Astrocyte (in vitro differentiated cells and primary cell): ENCODE data around the gene GRPEL2. TPM values are rescaled to one million over a fixed set of nuclear protein-coding genes. Genes with fewer than 3 reads are reported as not detected.

Source experiments
- DNase-seq: peaks from one replicate; pipeline ENCODE4 v3.0.0-alpha.2; 2010; ENCODE audit warnings: low read depth
- FAIRE-seq: peaks from 2 replicates; lab custom pipeline; 2011; peaks lifted over from hg19 to GRCh38; lab: Jason Lieb, UNC
- H2AFZ ChIP-seq: 2 replicates; pipeline ENCODE4 v1.6.0; 2012; ENCODE audit warnings: low read depth, low read length, inconsistent platforms
- H3K27ac ChIP-seq: 2 replicates; pipeline ENCODE4 v1.5.1; 2011; ENCODE audit warnings: low read depth, low read length, inconsistent platforms
- H3K27me3 ChIP-seq: 2 replicates; pipeline ENCODE4 v1.6.0; 2011; ENCODE audit warnings: low read length, inconsistent platforms; ENCODE audit not compliant: insufficient read depth
- H3K36me3 ChIP-seq: 2 replicates; pipeline ENCODE4 v1.5.1; 2011; ENCODE audit warnings: low read length, inconsistent platforms; ENCODE audit not compliant: insufficient read depth
- H3K4me1 ChIP-seq: 2 replicates; pipeline ENCODE4 v1.5.1; 2011; ENCODE audit warnings: low read length, inconsistent platforms; ENCODE audit not compliant: insufficient read depth
- H3K4me2 ChIP-seq: 2 replicates; pipeline ENCODE4 v1.6.0; 2012; ENCODE audit warnings: low read length, inconsistent platforms
- H3K4me3 ChIP-seq: 2 replicates; pipeline ENCODE4 v1.5.1; 2011; ENCODE audit warnings: low read depth, mild to moderate bottlenecking, low read length, inconsistent platforms; ENCODE audit not compliant: insufficient read depth
- H3K79me2 ChIP-seq: 2 replicates; pipeline ENCODE4 v1.6.0; 2012; ENCODE audit warnings: mild to moderate bottlenecking, low read length, inconsistent platforms; ENCODE audit not compliant: insufficient read depth
- H3K9ac ChIP-seq: 2 replicates; pipeline ENCODE4 v1.6.0; 2012; ENCODE audit warnings: mild to moderate bottlenecking, low read length, inconsistent platforms
- H3K9me3 ChIP-seq: 2 replicates; pipeline ENCODE4 v1.5.1; 2012; ENCODE audit warnings: low read depth, mild to moderate bottlenecking, low read length, inconsistent platforms; ENCODE audit not compliant: insufficient read depth
- H4K20me1 ChIP-seq: 2 replicates; pipeline ENCODE4 v1.6.0; 2012; ENCODE audit warnings: low read length, inconsistent platforms; ENCODE audit not compliant: insufficient read depth
- H3K27ac Mint-ChIP-seq: one replicate; pipeline ENCODE4 v1.8.0; 2021; ENCODE audit warnings: mild to moderate bottlenecking, mixed read lengths; ENCODE audit not compliant: unreplicated experiment
- H3K27me3 Mint-ChIP-seq: one replicate; pipeline ENCODE4 v1.8.0; 2021; ENCODE audit warnings: low read depth, mixed read lengths; ENCODE audit not compliant: unreplicated experiment
- H3K36me3 Mint-ChIP-seq: one replicate; pipeline ENCODE4 v1.8.0; 2021; ENCODE audit warnings: low read depth, mixed read lengths; ENCODE audit not compliant: unreplicated experiment
- H3K4me1 Mint-ChIP-seq: one replicate; pipeline ENCODE4 v1.8.0; 2021; ENCODE audit warnings: low read depth, mixed read lengths; ENCODE audit not compliant: unreplicated experiment
- H3K4me3 Mint-ChIP-seq: one replicate; pipeline ENCODE4 v1.8.0; 2021; ENCODE audit warnings: mild to moderate bottlenecking, moderate library complexity, mixed read lengths; ENCODE audit not compliant: unreplicated experiment
- H3K9me3 Mint-ChIP-seq: one replicate; pipeline ENCODE4 v1.8.0; 2021; ENCODE audit warnings: mild to moderate bottlenecking, mixed read lengths; ENCODE audit not compliant: unreplicated experiment
- EZH2 ChIP-seq: IDR thresholded peaks from 2 replicates; pipeline ENCODE4 v1.6.1; 2012; ENCODE audit warnings: mild to moderate bottlenecking, low read length, inconsistent platforms; ENCODE audit not compliant: insufficient read depth
- total RNA-seq: library from RNA; stranded (reverse); gene quantifications from 2 replicates; pipeline ENCODE4 v1.2.1, GENCODE V29; 2021
- TF ChIP-seq, protein P1 (sequence below): IDR thresholded peaks from 2 replicates; pipeline ENCODE4 v1.5.1; 2011; ENCODE audit warnings: low read depth, mild to moderate bottlenecking, inconsistent platforms, low read length, moderate library complexity; ENCODE audit not compliant: insufficient read depth

Gene GRPEL2
- total RNA-seq, 1 donor from 2014 or later, result 26.0 TPM

DNA sequence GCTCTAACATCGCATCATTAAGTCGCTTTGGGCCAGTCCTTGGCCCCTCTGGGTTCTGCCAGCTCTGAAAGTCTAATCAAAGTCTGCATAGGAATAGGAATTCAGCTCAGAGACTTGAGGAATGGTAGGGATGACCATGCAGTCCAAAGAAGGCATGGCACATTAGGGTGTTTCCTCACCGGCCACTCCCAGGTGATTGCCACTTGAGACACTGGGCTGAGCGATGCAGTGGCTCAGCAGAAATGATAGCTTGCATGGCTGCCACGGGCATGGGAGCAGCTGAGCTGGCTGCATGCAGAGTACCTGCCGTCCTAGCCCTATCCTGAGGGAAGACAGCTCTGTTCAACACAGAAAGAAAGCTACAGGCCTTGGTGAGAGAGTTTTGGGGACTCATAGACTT is 44.9 kb upstream of the GRPEL2 start:
- peaks cover 3% of the 10 kb centered on the region for H3K36me3 Mint-ChIP-seq
- no peak overlapping the region for H3K4me3 ChIP-seq
- H3K27ac Mint-ChIP-seq, result no peak overlapping the region
- DNase-seq (no peak), FAIRE-seq (no peak)
- no peaks in the 10 kb centered on the region for H3K27me3 ChIP-seq
- no peak overlapping the region for H3K4me3 Mint-ChIP-seq
- no peaks in the 10 kb centered on the region for H3K9me3 ChIP-seq
- H3K27ac ChIP-seq, result no peak overlapping the region
- H3K9me3 Mint-ChIP-seq, result no peaks in the 10 kb centered on the region
- H3K9ac ChIP-seq, result no peak overlapping the region
- H2AFZ ChIP-seq, result no peak overlapping the region
- H3K36me3 ChIP-seq, result no peaks in the 10 kb centered on the region
- peaks cover 2% of the 10 kb centered on the region for H3K27me3 Mint-ChIP-seq
- no peaks in the 10 kb centered on the region for H3K4me1 ChIP-seq
- no peak overlapping the region for H3K4me2 ChIP-seq
- TF ChIP-seq, protein P1, sequence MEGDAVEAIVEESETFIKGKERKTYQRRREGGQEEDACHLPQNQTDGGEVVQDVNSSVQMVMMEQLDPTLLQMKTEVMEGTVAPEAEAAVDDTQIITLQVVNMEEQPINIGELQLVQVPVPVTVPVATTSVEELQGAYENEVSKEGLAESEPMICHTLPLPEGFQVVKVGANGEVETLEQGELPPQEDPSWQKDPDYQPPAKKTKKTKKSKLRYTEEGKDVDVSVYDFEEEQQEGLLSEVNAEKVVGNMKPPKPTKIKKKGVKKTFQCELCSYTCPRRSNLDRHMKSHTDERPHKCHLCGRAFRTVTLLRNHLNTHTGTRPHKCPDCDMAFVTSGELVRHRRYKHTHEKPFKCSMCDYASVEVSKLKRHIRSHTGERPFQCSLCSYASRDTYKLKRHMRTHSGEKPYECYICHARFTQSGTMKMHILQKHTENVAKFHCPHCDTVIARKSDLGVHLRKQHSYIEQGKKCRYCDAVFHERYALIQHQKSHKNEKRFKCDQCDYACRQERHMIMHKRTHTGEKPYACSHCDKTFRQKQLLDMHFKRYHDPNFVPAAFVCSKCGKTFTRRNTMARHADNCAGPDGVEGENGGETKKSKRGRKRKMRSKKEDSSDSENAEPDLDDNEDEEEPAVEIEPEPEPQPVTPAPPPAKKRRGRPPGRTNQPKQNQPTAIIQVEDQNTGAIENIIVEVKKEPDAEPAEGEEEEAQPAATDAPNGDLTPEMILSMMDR, result no peak
- no peaks in the 10 kb centered on the region for H3K79me2 ChIP-seq
- H3K4me1 Mint-ChIP-seq, result peaks cover 19% of the 10 kb centered on the region
- no peaks in the 10 kb centered on the region for H4K20me1 ChIP-seq

DNA sequence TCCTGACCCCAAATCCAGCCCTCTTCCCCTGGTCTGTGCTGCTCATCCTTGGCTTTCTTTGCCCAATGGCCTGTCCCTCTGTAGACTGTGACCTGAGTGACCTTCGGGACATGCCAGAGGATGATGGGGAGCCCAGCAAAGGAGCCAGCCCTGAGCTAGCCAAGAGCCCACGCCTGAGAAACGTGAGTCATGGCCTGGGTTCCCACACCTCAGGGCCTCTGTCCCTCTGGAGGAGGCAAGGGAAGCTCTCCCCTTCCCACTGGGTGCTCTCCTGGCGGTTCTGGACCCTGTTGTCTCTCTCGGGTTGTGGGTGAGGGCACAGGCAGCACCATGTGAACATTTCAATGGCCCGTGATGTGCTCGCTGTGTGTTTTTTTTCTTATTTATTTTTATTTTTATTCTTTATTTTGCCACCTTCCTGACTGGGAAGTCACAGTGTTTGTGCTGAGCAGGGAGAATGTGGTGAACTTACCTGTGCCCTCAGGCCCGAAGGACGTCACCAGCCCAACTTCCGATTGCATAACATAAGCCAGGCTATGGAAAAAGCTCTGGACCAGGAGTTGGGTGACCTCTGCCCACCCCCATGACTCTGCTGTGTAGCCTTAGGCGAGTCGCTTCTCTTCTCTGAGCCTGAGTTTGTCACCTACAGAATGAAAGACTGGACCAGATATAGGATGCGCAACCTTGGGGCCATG is 44.1 kb upstream of the GRPEL2 start:
- H3K79me2 ChIP-seq, result no peaks in the 10 kb centered on the region
- no peaks in the 10 kb centered on the region for H3K36me3 ChIP-seq
- no peaks in the 10 kb centered on the region for H3K4me1 ChIP-seq
- no peak overlapping the region for H3K4me2 ChIP-seq
- H3K27me3 Mint-ChIP-seq, result peaks cover 2% of the 10 kb centered on the region
- no peaks in the 10 kb centered on the region for H3K27me3 ChIP-seq
- H3K4me1 Mint-ChIP-seq, result peaks cover 19% of the 10 kb centered on the region
- no peaks in the 10 kb centered on the region for H3K9me3 Mint-ChIP-seq
- H2AFZ ChIP-seq, result no peak overlapping the region
- H3K4me3 Mint-ChIP-seq, result no peak overlapping the region
- no peak overlapping the region for H3K9ac ChIP-seq
- H3K9me3 ChIP-seq, result no peaks in the 10 kb centered on the region
- H4K20me1 ChIP-seq, result no peaks in the 10 kb centered on the region
- H3K27ac ChIP-seq, result no peak overlapping the region
- TF ChIP-seq, protein P1, result no peak
- no peak for TF ChIP-seq EZH2
- peaks cover 3% of the 10 kb centered on the region for H3K36me3 Mint-ChIP-seq
- DNase-seq (no peak), FAIRE-seq (no peak)
- H3K27ac Mint-ChIP-seq, result no peak overlapping the region
- H3K4me3 ChIP-seq, result no peak overlapping the region

DNA sequence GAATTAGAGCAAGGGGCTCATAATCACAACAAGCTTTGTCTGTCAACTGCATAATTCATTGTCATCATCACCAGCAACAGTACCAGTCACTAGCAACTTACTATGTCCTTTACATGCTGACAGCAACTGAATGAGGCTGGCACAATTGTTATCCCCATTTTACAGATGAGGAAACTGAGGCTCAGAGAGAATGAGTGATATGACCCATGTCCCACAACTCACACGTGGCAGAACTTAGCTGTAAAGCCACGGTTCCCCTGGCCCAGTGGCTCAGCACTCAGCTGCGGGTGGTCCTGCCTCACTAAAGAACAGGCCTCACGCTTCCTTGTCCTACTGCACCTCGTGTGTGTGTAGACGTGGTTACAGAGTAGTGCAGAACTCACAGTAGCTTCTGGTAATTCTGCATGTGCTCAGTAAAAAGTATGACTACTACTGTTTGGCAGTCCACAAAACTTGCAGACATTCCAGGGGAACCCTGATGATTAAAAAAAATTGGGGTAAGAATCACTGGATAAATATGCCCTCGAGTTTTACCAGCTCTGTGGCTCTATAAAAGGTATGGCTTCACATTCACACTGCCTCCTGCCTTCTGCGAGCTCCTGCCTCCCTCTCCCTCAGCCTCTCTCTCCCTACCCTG is 43.4 kb upstream of the GRPEL2 start:
- peaks cover 6% of the 10 kb centered on the region for H3K36me3 Mint-ChIP-seq
- no peak overlapping the region for H3K4me3 Mint-ChIP-seq
- FAIRE-seq, result no peak
- no peaks in the 10 kb centered on the region for H3K36me3 ChIP-seq
- no peak overlapping the region for H3K4me2 ChIP-seq
- H3K27me3 Mint-ChIP-seq, result peaks cover 2% of the 10 kb centered on the region
- H3K4me1 Mint-ChIP-seq, result peaks cover 12% of the 10 kb centered on the region
- no peak overlapping the region for H3K9ac ChIP-seq
- no peak overlapping the region for H2AFZ ChIP-seq
- H3K4me3 ChIP-seq, result no peak overlapping the region
- H3K27ac ChIP-seq, result no peak overlapping the region
- H3K27ac Mint-ChIP-seq, result no peak overlapping the region
- H3K27me3 ChIP-seq, result no peaks in the 10 kb centered on the region
- DNase-seq, result peak; percentile 69
- no peaks in the 10 kb centered on the region for H3K4me1 ChIP-seq
- no peaks in the 10 kb centered on the region for H4K20me1 ChIP-seq
- H3K9me3 Mint-ChIP-seq, result no peaks in the 10 kb centered on the region
- no peaks in the 10 kb centered on the region for H3K79me2 ChIP-seq
- TF ChIP-seq, protein P1, result no peak
- TF ChIP-seq EZH2, result no peak
- no peaks in the 10 kb centered on the region for H3K9me3 ChIP-seq
